HepG2 (cell line): ENCODE results near the gene ERCC6L2. TPM values are rescaled to one million over a fixed set of nuclear protein-coding genes. Genes with fewer than 3 reads are reported as not detected.

Experiments
- ARNT ChIP-seq: fragments of 450-650 bp; IDR thresholded peaks from 2 replicates; pipeline ENCODE4 v1.6.1; 2017
- BRCA1 ChIP-seq: sonication (generic); formaldehyde crosslinking; IDR thresholded peaks from 2 replicates; pipeline ENCODE4 v1.4.0; 2020; ENCODE audit warnings: missing genetic modification reagents
- CCAR2 ChIP-seq: fragments of 200-400 bp; formaldehyde crosslinking; optimal IDR thresholded peaks from 2 replicates; pipeline ENCODE3; 2018; ENCODE audit warnings: low read depth, mild to moderate bottlenecking, low read length, moderate library complexity
- CEBPG ChIP-seq: IDR thresholded peaks from 2 replicates; pipeline ENCODE4 v1.6.1; 2016
- FOXA3 ChIP-seq: IDR thresholded peaks from 2 replicates; pipeline ENCODE4 v1.6.1; 2016; ENCODE audit warnings: missing genetic modification reagents, missing compliant biosample characterization
- FOXP1 ChIP-seq, 2 experiments: fragments of 450-650 bp in 1 of 2; IDR thresholded peaks; 2 replicates each; pipeline ENCODE4 v1.6.1; 2017 to 2018; ENCODE audit warnings: antibody characterized with exemption in 1 of 2
- KLF11 ChIP-seq: IDR thresholded peaks from 2 replicates; pipeline ENCODE4 v1.6.1; 2016; ENCODE audit warnings: missing compliant biosample characterization
- MIXL1 ChIP-seq: IDR thresholded peaks from 2 replicates; pipeline ENCODE4 v1.6.1; 2016
- SNRNP70 ChIP-seq: fragments of 200-400 bp; formaldehyde crosslinking; IDR thresholded peaks from 2 replicates; pipeline ENCODE4 v1.6.1; 2017; ENCODE audit warnings: mild to moderate bottlenecking, low read depth, low read length, moderate library complexity
- SOX13 ChIP-seq, 3 experiments: fragments of 450-650 bp in 1 of 3; sonication (generic) in 1 of 3; formaldehyde crosslinking in 1 of 3; IDR thresholded peaks in 2 of 3; conservative IDR thresholded peaks in 1 of 3; 2 replicates each; pipeline versions ENCODE4 v1.5.0 to v1.6.1; 2016 to 2020; ENCODE audit warnings: antibody characterized with exemption in 1 of 3, mild to moderate bottlenecking in 1 of 3, missing compliant biosample characterization in 1 of 3, missing genetic modification reagents in 1 of 3, moderate library complexity in 1 of 3
- SP4 ChIP-seq: sonication (generic); formaldehyde crosslinking; IDR thresholded peaks from 2 replicates; pipeline ENCODE4 v1.8.1; 2023; ENCODE audit warnings: mild to moderate bottlenecking, missing genetic modification reagents
- TEAD2 ChIP-seq: sonication (generic); formaldehyde crosslinking; IDR thresholded peaks from 2 replicates; pipeline ENCODE4 v1.9.0; 2021; ENCODE audit warnings: missing genetic modification reagents
- TP53 ChIP-seq: sonication (generic); formaldehyde crosslinking; conservative IDR thresholded peaks from 2 replicates; pipeline ENCODE4 v1.4.0; 2020; ENCODE audit warnings: missing genetic modification reagents
- ZNF282 ChIP-seq: fragments of 450-650 bp; IDR thresholded peaks from 2 replicates; pipeline ENCODE4 v1.6.1; 2018; ENCODE audit not compliant: partially characterized antibody
- ZNF496 ChIP-seq: sonication (generic); formaldehyde crosslinking; IDR thresholded peaks from 2 replicates; pipeline ENCODE4 v1.8.1; 2023; ENCODE audit warnings: mild to moderate bottlenecking, moderate library complexity, missing genetic modification reagents; ENCODE audit not compliant: insufficient replicate concordance
- ZNF614 ChIP-seq: IDR thresholded peaks from 2 replicates; pipeline ENCODE4 v1.6.1; 2018; ENCODE audit warnings: missing biosample characterization, missing genetic modification reagents, inconsistent platforms, borderline replicate concordance
- ZNF615 ChIP-seq: sonication (generic); formaldehyde crosslinking; IDR thresholded peaks from 2 replicates; pipeline ENCODE4 v1.5.0; 2020; ENCODE audit warnings: mild to moderate bottlenecking, missing genetic modification reagents, borderline replicate concordance
- ZNF619 ChIP-seq: sonication (generic); formaldehyde crosslinking; IDR thresholded peaks from 2 replicates; pipeline ENCODE4 v1.4.0; 2020; ENCODE audit warnings: mild to moderate bottlenecking, missing genetic modification reagents
- ZNF652 ChIP-seq: IDR thresholded peaks from 2 replicates; pipeline ENCODE4 v1.6.1; 2016; ENCODE audit warnings: low read depth, borderline replicate concordance
- ZNF720 ChIP-seq: sonication (generic); formaldehyde crosslinking; IDR thresholded peaks from 2 replicates; pipeline ENCODE4 v1.4.0; 2020; ENCODE audit warnings: missing genetic modification reagents
- polyA plus RNA-seq, 8 experiments: library from polyadenylated mRNA; depleted of rRNA in 3 of 8; stranded (reverse) in 7 of 8; unstranded in 1 of 8; fragments of >200 nt; fragmentation: Illumina TruSeq in 4 of 8; extraction: Trizol in 4 of 8; gene quantifications; 2 replicates each; pipeline versions ENCODE4 v1.2.1 to v1.2.3, GENCODE V29; 2011 to 2016; ENCODE audit warnings: low read depth in 4 of 8, missing spikeins in 1 of 8, mixed read lengths in 1 of 8; ENCODE audit not compliant: insufficient read depth in 1 of 8
- total RNA-seq, 5 experiments: library from RNA; depleted of rRNA; stranded (reverse); fragments of >200 nt; fragmentation: Illumina TruSeq; extraction: Trizol; gene quantifications; 2 replicates each; pipeline ENCODE4 v1.2.3, GENCODE V29; 2016; ENCODE audit warnings: low read depth in 1 of 5
- TF ChIP-seq, protein P1 (sequence below): IDR thresholded peaks from 2 replicates; pipeline ENCODE4 v1.6.1; 2016; ENCODE audit warnings: missing biosample characterization, missing genetic modification reagents, low read depth
- TF ChIP-seq, protein P2 (sequence below): sonication (generic); formaldehyde crosslinking; IDR thresholded peaks from 2 replicates; pipeline ENCODE4 v1.9.0; 2022; ENCODE audit warnings: low read depth, missing genetic modification reagents
- TF ChIP-seq, protein P3 (sequence below): sonication (generic); formaldehyde crosslinking; IDR thresholded peaks from 2 replicates; pipeline ENCODE4 v1.9.0; 2021; ENCODE audit warnings: missing genetic modification reagents, mild to moderate bottlenecking, borderline replicate concordance
- TF ChIP-seq, protein P4 (sequence below): sonication (generic); formaldehyde crosslinking; IDR thresholded peaks from 2 replicates; pipeline ENCODE4 v1.4.0; 2020; ENCODE audit warnings: missing genetic modification reagents

ERCC6L2 gene
- total and polyA plus RNA-seq, 2 of the 13 experiments (the other 11 are each of a cell fraction or from before 2014, with no cell fraction given): 13.4 to 45.9 TPM

DNA sequence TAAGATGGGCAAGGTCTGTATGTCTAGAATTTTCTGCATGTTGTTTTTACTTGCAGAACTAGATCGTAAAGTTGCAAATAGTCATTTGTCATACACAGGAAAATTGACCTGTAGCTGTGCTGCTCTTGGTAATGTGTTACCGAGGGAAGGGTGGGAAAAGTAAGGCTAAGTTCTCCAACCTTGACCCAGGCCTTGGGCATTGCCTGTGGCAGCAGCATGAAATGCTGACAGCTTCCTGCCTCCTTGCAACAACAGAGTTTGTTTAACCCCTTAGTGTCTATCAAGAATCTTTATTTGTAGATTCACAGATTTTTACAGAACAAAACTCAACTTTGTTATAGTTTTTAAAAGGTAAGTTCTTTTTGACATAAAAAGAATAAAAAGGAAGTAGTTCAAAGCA, 48.3 kb downstream of the ERCC6L2 start (continued):
- TF ChIP-seq, protein P1, sequence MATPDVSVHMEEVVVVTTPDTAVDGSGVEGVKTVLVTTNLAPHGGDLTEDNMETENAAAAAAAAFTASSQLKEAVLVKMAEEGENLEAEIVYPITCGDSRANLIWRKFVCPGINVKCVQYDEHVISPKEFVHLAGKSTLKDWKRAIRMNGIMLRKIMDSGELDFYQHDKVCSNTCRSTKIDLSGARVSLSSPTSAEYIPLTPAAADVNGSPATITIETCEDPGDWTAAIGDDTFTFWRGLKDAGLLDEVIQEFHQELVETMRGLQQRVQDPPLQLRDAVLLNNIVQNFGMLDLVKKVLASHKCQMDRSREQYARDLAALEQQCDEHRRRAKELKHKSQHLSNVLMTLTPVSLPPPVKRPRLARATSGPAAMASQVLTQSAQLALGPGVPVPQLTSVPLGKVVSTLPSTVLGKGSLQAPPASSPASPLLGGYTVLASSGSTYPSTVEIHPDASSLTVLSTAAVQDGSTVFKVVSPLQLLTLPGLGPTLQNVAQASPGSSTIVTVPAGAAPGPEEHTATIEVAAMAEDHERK (CRISPR knock-in tag): no peak
- no peak for TF ChIP-seq SP4
- TF ChIP-seq ZNF615 (CRISPR knock-in tag): no peak
- TF ChIP-seq ZNF614 (CRISPR knock-in tag): 0 out of 2 replicates have a peak, but pooled peaks have one; percentile 45
- TF ChIP-seq CEBPG: peak; percentile 65
- TF ChIP-seq BRCA1 (CRISPR knock-in tag): no peak
- TF ChIP-seq TEAD2 (CRISPR knock-in tag): no peak
- TF ChIP-seq ARNT: no peak
- no peak for TF ChIP-seq ZNF720 (CRISPR knock-in tag)
- TF ChIP-seq MIXL1 (CRISPR knock-in tag): peak; percentile 62
- TF ChIP-seq TP53 (CRISPR knock-in tag): no peak
- no peak for TF ChIP-seq CCAR2
- TF ChIP-seq, protein P2, sequence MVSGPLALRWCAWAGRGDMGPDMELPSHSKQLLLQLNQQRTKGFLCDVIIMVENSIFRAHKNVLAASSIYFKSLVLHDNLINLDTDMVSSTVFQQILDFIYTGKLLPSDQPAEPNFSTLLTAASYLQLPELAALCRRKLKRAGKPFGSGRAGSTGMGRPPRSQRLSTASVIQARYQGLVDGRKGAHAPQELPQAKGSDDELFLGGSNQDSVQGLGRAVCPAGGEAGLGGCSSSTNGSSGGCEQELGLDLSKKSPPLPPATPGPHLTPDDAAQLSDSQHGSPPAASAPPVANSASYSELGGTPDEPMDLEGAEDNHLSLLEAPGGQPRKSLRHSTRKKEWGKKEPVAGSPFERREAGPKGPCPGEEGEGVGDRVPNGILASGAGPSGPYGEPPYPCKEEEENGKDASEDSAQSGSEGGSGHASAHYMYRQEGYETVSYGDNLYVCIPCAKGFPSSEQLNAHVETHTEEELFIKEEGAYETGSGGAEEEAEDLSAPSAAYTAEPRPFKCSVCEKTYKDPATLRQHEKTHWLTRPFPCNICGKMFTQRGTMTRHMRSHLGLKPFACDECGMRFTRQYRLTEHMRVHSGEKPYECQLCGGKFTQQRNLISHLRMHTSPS (CRISPR knock-in tag): no peak
- TF ChIP-seq, protein P3, sequence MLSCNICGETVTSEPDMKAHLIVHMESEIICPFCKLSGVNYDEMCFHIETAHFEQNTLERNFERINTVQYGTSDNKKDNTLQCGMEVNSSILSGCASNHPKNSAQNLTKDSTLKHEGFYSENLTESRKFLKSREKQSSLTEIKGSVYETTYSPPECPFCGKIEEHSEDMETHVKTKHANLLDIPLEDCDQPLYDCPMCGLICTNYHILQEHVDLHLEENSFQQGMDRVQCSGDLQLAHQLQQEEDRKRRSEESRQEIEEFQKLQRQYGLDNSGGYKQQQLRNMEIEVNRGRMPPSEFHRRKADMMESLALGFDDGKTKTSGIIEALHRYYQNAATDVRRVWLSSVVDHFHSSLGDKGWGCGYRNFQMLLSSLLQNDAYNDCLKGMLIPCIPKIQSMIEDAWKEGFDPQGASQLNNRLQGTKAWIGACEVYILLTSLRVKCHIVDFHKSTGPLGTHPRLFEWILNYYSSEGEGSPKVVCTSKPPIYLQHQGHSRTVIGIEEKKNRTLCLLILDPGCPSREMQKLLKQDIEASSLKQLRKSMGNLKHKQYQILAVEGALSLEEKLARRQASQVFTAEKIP (CRISPR knock-in tag): no peak
- no peak for TF ChIP-seq ZNF282
- TF ChIP-seq SOX13 (IDR thresholded peaks at IDR 0.05): no peak
- TF ChIP-seq SOX13 (CRISPR knock-in tag; conservative IDR thresholded peaks at IDR 0.05 in 1 of 2, IDR thresholded peaks at IDR 0.05 in 1 of 2): peak in 1 of 2 experiments; percentile 52; a peak in 1 of 4 replicates
- TF ChIP-seq ZNF619 (CRISPR knock-in tag): no peak
- TF ChIP-seq SNRNP70: no peak
- no peak for TF ChIP-seq ZNF496 (CRISPR knock-in tag)
- TF ChIP-seq FOXA3 (CRISPR knock-in tag): peak; percentile 60
- TF ChIP-seq FOXP1 (IDR thresholded peaks at IDR 0.05): no peak
- TF ChIP-seq FOXP1 (CRISPR knock-in tag; IDR thresholded peaks at IDR 0.05): peak; percentile 59; the same call in 1 of the 2 replicates
- TF ChIP-seq KLF11 (CRISPR knock-in tag): no peak
- TF ChIP-seq ZNF652 (CRISPR knock-in tag): peak; percentile 99
- TF ChIP-seq, protein P4, sequence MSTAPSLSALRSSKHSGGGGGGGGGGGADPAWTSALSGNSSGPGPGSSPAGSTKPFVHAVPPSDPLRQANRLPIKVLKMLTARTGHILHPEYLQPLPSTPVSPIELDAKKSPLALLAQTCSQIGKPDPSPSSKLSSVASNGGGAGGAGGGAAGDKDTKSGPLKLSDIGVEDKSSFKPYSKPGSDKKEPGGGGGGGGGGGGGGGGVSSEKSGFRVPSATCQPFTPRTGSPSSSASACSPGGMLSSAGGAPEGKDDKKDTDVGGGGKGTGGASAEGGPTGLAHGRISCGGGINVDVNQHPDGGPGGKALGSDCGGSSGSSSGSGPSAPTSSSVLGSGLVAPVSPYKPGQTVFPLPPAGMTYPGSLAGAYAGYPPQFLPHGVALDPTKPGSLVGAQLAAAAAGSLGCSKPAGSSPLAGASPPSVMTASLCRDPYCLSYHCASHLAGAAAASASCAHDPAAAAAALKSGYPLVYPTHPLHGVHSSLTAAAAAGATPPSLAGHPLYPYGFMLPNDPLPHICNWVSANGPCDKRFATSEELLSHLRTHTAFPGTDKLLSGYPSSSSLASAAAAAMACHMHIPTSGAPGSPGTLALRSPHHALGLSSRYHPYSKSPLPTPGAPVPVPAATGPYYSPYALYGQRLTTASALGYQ (CRISPR knock-in tag): no peak
